Activated CD8-positive, alpha-beta memory T cell treated with anti-CD3 and anti-CD28 coated beads, Interleukin-2, amount 50 U/mL, for 24 hours (primary cell): ENCODE measurements around the gene ARTN.

Experiments used
- DNase-seq: peaks from one replicate; pipeline ENCODE4 v3.0.0-alpha.2; 2020; ENCODE audit errors: extremely low read depth

The ARTN gene, protein sequence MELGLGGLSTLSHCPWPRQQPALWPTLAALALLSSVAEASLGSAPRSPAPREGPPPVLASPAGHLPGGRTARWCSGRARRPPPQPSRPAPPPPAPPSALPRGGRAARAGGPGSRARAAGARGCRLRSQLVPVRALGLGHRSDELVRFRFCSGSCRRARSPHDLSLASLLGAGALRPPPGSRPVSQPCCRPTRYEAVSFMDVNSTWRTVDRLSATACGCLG

DNA sequence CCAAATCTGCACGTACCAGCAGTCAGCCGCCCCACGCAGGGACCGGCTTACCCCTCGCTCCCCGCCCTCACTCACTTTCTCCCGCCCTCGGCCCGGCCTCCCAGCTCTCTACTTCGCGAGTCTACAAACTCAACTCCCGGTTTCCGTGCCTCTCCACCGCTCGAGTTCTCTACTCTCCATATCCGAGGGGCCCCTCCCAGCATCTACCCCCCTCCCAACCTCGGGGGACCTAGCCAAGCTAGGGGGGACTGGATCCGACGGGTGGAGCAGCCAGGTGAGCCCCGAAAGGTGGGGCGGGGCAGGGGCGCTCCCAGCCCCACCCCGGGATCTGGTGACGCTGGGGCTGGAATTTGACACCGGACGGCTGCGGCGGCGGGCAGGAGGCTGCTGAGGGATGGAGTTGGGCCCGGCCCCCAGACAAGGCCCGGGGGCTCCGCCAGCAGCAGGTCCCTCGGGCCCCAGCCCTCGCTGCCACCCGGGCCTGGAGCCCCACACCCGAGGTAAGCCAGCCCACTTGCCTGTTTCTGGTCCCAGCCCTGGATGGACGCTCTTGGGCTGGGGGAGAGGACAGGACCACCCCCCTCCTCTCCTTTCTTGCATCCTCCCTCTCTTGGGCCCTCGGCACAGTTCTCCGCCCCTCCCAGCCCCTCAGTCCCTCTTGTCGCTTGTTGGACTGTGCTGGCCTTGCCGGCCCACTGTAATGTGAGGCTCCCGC is at the start of gene ARTN:
Gene ARTN, plus strand, starts transcription at position 416 of the 715 bp plus-strand sequence. CDS start 1,856 bp downstream, outside the sequence.
- no peak for DNase-seq

DNA sequence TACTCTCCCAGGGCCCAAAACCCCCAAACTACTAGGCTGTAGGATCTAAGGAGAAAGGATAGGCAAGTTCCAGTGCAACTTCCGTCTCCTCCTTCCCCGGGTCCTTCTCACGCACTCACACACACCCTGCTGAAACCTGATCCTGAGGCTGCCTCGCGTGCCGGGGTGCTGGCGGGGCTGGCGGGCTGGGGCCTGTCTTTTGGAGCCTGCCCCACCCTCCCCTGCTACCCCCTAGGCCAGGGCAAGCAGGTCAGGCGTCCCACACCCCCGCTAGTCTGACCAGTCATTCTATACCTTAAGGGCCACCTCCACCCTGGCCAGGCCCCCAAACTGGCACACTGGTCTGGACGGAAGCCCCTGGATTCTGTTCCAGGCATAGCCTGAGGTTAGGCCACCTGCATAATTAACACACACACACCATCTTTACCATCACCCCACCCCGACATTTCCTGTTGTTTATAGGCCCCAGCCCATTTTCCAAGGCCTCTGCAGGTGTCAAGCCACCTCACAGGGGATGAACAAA is 48.3 kb upstream of the ARTN start:
- no peak for DNase-seq

DNA sequence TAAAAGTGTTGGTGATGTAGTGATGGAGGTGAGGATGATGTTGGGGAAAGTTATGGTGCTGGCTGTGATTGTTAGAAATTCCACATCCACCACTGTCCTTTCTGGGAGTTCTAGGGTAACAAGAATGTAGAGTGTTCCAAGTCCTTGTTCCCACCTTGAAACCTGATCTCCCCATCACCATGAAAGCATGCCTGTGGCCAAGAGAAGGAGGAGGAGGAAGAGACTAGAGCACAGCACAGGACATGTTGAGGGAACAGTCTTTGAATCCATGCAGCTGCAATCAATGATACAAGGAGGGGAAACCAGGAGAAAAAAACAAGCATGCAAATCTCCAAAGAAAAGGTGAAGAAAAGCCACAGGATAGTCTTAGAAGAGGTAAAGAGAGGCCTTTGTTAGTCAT is 45.9 kb upstream of the ARTN start:
- no peak for DNase-seq

DNA sequence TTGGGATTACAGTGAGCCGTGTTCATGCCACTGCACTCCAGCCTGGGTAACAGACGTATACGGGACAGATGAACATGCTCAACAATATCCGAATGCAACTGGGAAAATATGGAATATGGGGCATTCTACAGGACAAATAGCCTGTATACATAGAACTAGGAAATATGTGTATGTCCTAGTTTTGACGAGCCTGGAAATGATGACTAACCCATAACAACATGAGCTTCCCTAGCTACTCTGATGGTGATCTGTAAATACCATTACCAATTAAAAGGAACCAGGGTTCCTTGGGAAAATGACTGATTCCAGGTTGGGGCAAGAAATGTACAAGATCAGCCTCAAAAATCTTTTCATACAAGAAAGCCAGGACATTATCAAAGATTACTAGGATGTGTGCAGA is 42.8 kb upstream of the ARTN start:
- DNase-seq: no peak

DNA sequence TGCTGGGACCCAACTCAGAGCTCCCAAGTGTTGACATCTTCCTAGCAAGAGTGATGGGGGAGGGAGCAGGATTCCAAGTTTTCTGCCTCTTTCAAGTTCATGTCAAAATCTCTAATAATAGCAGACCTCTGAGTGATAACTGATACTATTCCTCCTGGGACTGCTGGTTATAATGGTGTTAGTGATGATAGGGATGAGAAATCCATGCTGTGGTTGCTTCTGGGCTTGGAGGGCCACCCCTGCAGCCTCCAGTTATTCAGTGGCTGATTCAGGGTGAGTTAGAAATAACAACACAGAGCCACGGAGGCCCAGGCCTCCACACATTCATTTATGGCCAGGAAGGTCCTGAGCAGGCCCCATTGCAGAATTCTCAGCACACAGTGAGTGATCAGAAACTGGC is 40.6 kb upstream of the ARTN start:
- DNase-seq: no peak

DNA sequence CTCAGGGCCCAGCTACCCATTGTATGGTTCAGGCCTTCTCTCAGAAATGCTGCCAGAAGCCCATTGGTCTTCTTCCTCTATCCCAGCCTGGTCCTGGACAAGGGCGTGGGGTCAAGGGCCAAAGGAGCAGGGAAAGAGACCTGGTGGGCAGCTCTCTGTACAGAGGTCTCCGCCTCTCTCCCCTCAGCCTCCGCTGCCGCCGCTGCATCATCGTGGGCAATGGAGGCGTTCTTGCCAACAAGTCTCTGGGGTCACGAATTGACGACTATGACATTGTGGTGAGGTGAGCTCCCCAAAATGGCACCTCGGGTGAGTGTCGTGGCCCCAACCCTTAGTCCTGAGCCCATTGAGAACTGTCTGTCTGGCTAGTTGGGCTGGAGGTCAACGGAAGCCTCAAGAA is 34.6 kb upstream of the ARTN start:
- DNase-seq: no peak

DNA sequence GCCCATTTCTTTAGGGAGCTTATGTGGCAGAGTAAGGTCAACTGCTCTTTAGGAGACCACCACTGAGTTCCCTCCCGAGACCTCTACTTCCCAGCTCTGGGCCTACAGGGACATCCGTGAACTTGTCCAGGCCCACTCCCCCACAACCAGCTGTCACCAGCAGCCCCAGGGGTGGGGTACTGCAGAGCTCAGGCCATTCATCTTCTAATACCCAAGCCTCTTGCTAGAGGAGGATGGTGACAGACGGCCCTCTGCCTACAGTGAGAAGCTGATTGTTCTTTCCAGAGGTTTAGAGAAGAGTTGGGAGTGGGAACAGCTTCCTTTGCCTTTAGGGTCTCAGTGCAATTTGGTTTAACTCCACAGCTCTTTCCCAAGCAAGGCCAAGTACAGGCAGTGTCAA is 33.2 kb upstream of the ARTN start:
- DNase-seq: no peak

DNA sequence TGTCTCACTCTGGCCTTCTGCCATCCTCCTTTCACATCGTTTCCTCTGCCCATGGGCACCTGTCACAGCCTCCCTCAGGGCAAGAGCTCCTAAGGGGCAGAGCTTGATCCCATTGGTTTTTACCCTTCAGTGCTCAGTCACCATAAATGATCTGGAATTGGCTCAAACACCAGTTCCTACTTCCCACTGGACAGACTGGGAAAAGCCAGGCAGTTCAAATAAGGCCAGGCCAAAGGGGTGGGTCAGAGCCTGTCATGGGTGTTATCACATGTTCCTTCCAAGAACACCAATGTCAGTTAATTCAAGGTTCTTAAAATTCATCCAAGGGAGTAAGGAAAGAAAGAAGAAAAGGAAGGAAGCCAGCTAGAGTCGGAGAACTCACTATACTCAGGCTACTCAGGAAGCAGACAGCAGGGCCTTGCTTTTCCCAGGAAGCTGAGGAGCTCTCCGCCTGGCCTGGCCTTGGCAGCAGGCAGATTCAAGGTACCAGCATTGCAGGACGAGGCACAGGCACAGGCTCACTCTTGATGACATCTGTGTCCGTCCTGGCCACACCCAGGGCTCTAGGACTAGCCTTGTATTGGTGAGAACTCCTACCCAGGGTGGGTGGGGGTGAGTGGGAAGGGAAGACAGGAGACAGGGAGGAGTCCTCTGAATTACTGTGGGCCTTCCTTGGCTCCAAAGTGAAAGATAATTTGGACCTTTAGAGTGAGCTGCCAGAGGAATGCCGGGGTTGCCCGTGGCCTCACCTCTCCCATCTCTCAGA is 32.2 kb upstream of the ARTN start:
- DNase-seq: no peak

DNA sequence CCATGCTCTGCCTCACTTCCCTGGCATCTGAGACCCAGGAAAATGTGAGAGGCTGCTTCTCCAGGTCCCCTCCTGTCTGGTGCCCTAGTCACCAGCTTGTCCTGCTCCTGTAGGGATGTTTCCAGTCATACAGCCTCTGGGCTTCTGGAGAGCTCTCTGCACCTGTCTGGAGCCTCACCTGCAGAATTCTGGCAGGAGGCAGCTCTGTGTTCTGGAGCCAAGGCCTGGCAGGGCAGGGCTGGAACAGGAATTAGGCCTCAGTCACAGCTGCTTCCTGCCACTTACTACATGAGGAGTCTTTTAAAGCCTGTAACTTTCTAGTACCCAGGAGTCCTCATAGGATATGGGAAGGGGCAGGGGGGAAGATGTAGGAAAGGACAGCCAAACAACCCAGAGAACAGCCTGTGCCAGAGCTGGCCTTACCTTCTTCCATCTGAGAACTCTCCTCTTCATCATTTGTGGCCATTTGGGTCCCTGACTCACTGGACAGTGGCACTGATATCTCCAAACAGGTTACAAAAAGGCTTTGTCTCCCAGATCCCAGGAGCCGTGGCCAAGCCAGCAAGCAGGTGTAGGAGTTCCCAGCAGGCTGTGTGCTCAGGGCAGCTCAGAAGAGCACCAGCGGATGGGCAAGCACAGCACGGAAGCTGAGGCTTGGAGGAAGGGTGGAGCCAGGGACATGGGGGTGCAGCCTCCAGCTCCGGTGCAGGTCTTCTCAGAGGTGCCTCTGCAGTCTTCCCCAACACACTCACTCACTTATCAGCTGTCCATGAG is 31.4 kb upstream of the ARTN start:
- no peak for DNase-seq

DNA sequence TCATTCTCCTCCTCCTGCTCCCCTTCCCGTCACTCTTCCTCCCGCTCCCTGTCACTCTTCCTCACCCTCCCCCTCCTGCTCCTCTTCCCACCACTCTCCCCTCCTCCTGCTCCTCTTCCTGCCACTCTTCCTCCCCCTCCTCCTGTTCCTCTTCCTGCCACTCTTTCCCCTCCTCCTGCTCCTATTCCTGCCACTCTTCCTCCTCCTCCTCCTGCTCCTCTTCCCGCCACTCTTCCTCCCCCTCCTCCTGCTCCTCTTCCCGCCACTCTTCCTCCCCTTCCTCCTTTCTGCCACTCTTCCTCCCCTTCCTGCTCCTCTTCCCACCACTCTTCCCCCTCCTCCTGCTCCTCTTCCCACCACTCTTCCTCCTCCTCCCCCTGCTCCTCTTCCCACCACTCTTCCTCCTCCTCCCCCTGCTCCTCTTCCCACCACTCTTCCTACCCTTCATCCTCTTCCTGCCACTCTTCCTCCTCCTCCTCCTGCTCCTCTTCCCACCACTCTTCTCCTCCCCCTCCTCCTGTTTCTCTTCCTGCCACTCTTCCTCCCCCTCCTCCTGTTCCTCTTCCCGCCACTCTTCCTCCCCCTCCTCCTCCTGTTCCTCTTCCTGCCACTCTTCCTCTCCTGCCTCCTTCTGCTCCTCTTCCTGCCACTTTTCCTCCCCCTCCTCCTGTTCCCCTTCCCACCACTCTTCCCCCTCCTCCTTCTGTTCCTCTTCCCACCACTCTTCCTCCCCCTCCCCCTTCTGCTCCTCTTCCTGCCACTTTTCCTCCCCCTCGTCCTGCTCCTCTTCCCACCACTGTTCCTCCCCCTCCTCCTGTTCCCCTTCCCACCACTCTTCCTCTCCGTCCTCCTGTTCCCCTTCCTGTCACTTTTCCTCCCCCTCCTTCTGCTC is 28.7 kb upstream of the ARTN start:
- DNase-seq: no peak

DNA sequence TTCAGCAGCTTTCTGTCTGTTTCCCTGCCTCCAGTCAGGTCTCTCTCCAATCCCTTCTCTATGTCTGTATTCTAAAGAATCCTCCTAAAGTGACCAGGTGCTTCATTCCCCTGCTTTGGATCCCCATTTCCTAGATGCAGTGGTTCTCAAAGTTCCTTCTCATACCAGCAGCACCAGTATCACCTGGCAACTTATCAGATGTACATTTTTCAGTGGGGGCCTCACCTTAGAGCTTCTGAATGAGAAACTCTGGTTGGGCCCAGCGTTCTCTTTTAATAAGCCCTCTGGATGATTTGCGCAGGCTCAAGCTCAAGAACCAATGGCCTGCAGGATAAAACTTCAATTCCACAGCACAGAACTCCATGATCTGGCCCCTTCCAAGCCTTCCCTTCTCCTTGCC is 25.4 kb upstream of the ARTN start:
- no peak for DNase-seq

DNA sequence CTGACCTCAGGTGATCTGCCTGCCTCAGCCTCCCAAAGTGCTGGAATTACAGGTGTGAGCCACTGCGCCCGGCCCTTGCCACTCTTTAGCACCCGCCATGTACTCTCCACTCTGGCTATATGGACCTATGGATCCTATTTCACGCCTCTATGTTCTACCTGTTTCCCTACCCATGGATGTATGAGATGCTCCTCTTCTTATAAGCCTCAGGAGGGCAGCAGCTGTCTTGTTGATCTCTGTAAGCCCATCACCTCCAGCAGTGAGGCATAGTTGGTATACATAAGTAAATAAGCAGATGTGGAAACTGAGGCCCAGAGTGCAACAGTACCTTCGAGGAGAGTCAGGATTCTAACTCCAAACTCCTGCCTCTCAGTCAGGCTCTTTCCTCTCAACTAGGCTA is 24.7 kb upstream of the ARTN start:
- DNase-seq: no peak

DNA sequence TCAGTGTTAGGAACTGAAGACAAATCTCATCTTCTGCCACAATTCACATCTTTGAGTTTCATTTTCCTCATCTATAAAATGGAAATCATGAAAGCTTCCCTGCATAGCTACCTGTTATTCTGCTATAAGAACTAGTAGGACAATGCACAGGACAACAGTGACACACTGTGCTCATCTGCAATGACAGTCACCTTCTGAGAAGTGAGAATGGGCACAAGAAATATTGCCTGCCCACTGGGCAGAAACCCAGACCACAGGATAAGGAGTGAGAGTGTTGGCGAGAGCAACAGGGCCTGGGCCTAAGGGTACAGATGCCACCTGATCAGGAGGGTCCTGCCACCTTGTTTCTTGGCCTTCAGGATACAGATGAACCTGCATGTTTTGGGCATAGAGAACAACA is 23.3 kb upstream of the ARTN start:
- no peak for DNase-seq

DNA sequence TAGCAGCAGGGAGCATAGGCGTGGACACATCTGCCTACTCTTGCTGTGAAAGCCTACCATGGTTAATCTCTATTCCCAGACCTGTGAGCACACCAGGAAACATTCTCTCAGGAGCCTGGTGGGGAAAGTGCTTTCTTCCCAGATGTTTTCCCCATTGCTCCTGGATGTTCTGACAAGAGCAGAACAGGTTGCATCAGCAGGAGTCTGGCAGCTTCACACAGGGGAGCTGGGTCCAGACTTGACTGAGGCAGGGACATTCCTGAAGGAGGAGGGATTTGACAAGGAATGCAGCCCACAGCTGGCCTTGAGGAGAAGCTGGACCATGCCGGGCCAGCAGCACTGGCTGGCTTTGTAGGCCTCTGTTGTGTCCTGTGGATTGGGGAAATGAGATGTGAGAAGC is 21.0 kb upstream of the ARTN start:
- no peak for DNase-seq

DNA sequence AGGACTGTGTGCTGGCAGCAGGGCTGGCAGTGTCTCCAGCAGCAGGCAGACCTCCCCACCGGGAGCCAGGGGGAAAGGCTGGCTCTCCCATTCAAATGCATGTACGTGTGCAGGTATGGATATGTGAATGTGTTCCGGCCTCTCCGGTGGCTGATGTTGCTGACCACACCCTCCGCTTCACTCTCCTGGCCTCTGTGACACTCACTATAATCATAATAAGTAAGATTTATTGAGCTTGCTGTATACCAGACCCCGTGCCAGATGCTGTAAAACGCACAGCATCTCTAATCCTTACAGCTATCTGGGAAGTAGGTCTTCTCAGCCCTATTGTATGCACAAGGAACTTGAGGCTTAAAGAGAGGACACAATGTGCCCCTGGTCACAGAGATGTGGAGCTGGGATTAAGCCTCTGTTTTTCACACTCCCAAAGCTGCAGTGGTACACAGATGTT is 20.5 kb upstream of the ARTN start:
- no peak for DNase-seq

DNA sequence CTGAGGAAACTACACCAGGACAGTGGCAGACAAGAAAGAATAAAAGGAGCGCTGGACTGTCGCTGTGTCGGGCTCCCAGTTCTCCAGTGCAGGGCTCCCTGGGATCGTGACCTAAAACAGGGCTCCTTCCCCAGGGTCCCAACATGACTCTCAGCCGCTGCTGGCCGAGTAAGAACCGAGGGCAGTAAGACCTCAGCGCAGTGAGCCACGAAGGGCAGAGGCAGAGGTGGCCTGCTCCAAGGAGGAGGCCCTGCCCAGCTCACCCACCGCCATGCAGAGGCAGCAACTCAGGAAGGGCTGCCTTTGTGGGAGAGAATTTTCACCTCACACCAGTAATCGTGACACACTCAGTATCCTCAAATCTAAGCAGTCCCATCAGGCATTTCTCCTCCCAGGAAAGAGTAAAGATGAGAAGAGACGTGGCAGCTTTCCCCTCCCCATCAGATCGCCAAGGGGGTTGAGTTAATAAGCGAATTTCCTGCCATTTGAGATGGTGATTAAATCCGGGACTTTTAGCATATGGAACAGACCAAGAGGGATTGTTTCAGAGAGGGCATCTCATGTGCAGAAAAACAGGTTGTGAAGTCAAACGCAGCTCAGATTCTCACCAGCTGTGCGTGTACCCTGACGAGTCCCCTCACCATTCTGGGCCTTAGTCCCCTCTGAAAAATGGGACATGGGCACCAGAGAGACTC is 19.8 kb upstream of the ARTN start:
- no peak for DNase-seq

DNA sequence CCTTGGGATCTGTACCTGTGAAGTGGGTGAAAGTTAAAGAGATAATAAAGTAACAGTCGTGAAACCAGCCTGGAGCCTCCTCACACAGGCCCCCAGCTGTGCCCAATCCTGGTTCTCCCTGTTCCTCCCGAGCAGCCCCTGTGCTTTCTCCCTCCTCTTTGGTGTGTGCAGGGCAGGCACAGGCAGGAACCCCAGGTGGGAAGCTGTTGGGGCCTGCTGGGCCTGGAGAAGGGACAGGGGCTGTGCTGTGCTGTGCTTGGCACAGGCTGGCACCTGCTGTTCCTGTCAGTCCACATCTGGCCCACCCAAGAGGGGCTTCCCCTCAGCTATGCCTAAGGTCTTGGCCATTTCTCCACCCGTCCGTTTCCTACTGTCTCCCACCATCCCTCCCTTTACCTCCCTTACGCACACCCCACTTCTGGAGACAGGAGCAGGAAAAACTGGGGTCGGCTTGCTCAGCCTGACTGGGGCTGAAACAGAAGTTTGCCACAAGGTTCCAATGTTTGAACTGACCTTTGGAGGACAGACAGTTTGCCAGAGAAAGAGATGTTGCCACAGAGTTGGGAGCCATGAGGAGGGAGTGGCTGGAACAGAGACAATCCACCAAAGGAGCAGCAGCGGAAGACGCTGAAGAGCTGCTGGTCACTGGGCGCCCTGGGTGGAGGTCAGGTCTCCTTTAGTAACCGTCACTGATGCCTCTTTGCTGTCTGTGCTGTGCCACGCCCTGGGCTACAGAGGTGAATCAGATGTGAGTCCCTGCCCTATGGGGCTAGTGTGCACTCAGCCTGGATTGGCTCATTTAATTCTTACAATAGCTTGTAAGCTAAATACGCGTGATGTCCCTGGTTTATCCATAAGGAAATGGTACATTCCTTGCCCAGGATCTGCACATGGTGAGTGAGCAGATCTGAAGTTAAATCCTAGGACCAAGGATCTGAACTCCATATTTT is 18.8 kb upstream of the ARTN start:
- DNase-seq: no peak

DNA sequence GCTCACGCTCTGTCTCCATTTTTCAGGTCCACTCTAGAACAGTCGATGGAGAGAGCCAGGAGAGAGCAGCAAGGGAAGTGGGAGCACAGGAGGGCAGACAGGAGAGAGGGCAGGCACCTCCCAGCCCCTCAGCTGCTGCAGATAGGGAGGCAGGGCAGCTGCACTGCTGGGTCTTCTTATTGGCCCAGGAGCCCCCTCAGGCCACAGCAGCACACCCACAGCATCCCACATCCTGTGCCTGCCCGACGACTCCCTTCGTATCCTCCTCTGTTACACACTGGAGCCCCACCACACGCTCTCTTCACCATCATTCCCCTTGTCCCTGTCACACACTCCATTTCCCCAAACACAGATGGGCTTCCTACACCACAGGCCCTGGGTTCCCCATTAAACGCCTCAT is 13.7 kb upstream of the ARTN start:
- no peak for DNase-seq

DNA sequence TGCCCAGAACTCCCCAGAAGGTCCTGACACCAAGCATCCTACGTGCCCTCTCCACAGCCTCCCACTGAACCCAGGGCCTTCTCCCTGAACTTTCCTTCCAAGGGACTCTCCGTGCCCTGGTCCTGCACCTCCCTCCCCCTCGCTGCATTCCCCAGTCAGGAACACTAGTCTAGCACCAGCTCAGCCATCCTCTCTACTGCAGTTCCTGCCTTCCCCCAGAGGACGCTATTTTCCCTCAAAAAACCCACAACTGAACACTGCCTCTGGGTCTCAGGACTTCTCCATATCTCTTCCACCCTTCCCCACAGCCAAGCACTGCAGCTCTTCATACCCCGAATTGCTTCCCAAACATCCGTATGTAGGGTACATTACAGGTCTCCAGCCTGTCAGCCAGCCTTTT is 12.6 kb upstream of the ARTN start:
- DNase-seq: no peak
